Panc1 (cell line): ENCODE data around the gene SLC6A12.

Experiments
- CTCF ChIP-seq: fragments of 450-650 bp; IDR thresholded peaks from 2 replicates; pipeline ENCODE4 v1.5.1; 2017; ENCODE audit warnings: mild to moderate bottlenecking
- POLR2AphosphoS5 ChIP-seq: IDR thresholded peaks from 2 replicates; pipeline ENCODE4 v1.6.1; 2012; ENCODE audit warnings: mild to moderate bottlenecking, low read depth, low read length, moderate library complexity
- REST ChIP-seq, 2 experiments: IDR thresholded peaks; 2 replicates each; pipeline ENCODE4 v1.6.1; 2011 to 2012; ENCODE audit warnings: low read depth in 2 of 2, control low read depth in 1 of 2, low read length in 1 of 2, mild to moderate bottlenecking in 1 of 2, moderate library complexity in 1 of 2; ENCODE audit not compliant: insufficient read depth in 1 of 2

GRCh38 chr12:170371-171225 lies 43.4 kb downstream of the SLC6A12 start:
- TF ChIP-seq CTCF (no peak), POLR2AphosphoS5 (no peak), REST (IDR thresholded peaks at IDR 0.05; ENCODE audit: insufficient read depth in 1 of 2, low read depth in 2 of 2, low read length in 1 of 2) (no peak)
